A549 (cell line): ENCODE data around the gene PLA2G2A. TPM values are rescaled to one million over a fixed set of nuclear protein-coding genes. Genes with fewer than 3 reads are reported as not detected.

Experiments used
- ATAC-seq, 2 experiments: fragments of 200-7000 bp in 1 of 2; fragments of >200 bp in 1 of 2; cut with Nextera tagmentation in 1 of 2; cut with Tn5 transposase in 1 of 2; 3 replicates each; pipeline versions ENCODE4 v1.8.0 to v1.9.1; 2018 to 2020; ENCODE audit warnings: mild to moderate bottlenecking in 1 of 2, moderate library complexity in 1 of 2
- CTCF ChIA-PET: fragments of 300-600 bp; sonication (Branson Sonifier 250); formaldehyde crosslinking; extraction: SDS; loops from one replicate; lab custom pipeline; 2021; ENCODE audit warnings: antibody characterized with exemption, inconsistent platforms; lab: Yijun Ruan, JAX
- POLR2A ChIA-PET: fragments of 350-600 bp; formaldehyde crosslinking; extraction: SDS; loops from one replicate; lab custom pipeline; 2021; ENCODE audit warnings: antibody characterized with exemption, inconsistent platforms; lab: Yijun Ruan, JAX
- DNase-seq, 2 experiments: peaks; one replicate each; pipeline versions ENCODE4 v3.0.0 to v3.0.0-alpha.2; 2011 to 2016; ENCODE audit warnings: low read depth in 1 of 2, low spot score in 1 of 2
- FAIRE-seq: peaks from 2 replicates; lab custom pipeline; 2011; peaks lifted over from hg19 to GRCh38; lab: Jason Lieb, UNC
- H3K27ac ChIP-seq, 2 experiments: fragments of >200 bp; sonication (Bioruptor Twin); formaldehyde crosslinking; 3 replicates each; pipeline ENCODE4 v1.5.1; 2016 to 2017
- H3K4me1 ChIP-seq: fragments of >200 bp; sonication (Bioruptor Twin); formaldehyde crosslinking; 3 replicates; pipeline ENCODE4 v1.6.1; 2016
- H3K4me2 ChIP-seq: fragments of >200 bp; sonication (Bioruptor Twin); formaldehyde crosslinking; 3 replicates; pipeline ENCODE4 v1.6.1; 2016
- H3K4me3 ChIP-seq: fragments of >200 bp; sonication (Bioruptor Twin); formaldehyde crosslinking; 3 replicates; pipeline ENCODE4 v1.5.1; 2016
- H3K9me3 ChIP-seq: fragments of >200 bp; sonication (Bioruptor Twin); formaldehyde crosslinking; 3 replicates; pipeline ENCODE4 v1.6.1; 2016
- ATOH8 ChIP-seq: fragments of 250-450 bp; sonication (Bioruptor Pico); IDR thresholded peaks from 2 replicates; pipeline ENCODE4 v1.5.0; 2020; ENCODE audit warnings: low read depth, mild to moderate bottlenecking, moderate library complexity
- CHD4 ChIP-seq: fragments of 200-600 bp; sonication (generic); IDR thresholded peaks from 2 replicates; pipeline ENCODE4 v1.6.1; 2016; ENCODE audit warnings: antibody characterized with exemption, mild to moderate bottlenecking, borderline replicate concordance
- EHF ChIP-seq: fragments of 250-450 bp; sonication (Bioruptor Pico); IDR thresholded peaks from 2 replicates; pipeline ENCODE4 v1.5.0; 2020; ENCODE audit warnings: mild to moderate bottlenecking
- EHMT2 ChIP-seq: fragments of 200-600 bp; sonication (generic); IDR thresholded peaks from 2 replicates; pipeline ENCODE4 v1.6.1; 2016; ENCODE audit warnings: antibody characterized with exemption, low read depth, mild to moderate bottlenecking, moderate library complexity
- ELK1 ChIP-seq: fragments of 150-350 bp; IDR thresholded peaks from 2 replicates; pipeline ENCODE4 v1.6.1; 2014; ENCODE audit warnings: low read depth, mild to moderate bottlenecking, low read length
- FOSB ChIP-seq: fragments of 250-450 bp; sonication (Bioruptor Pico); IDR thresholded peaks from 2 replicates; pipeline ENCODE4 v1.5.0; 2020; ENCODE audit warnings: mild to moderate bottlenecking, moderate library complexity
- FOXS1 ChIP-seq: fragments of 250-450 bp; sonication (Bioruptor Pico); IDR thresholded peaks from 2 replicates; pipeline ENCODE4 v1.5.0; 2020; ENCODE audit warnings: mild to moderate bottlenecking, moderate library complexity
- HDAC2 ChIP-seq: fragments of 200-600 bp; sonication (generic); IDR thresholded peaks from 2 replicates; pipeline ENCODE4 v1.6.1; 2016
- HEYL ChIP-seq: fragments of 250-450 bp; sonication (Bioruptor Pico); IDR thresholded peaks from 2 replicates; pipeline ENCODE4 v1.8.0; 2021; ENCODE audit warnings: mild to moderate bottlenecking, moderate library complexity
- HMGXB4 ChIP-seq: fragments of 250-450 bp; sonication (Bioruptor Pico); IDR thresholded peaks from 2 replicates; pipeline ENCODE4 v1.5.0; 2021; ENCODE audit warnings: mild to moderate bottlenecking, moderate library complexity, borderline replicate concordance
- HOXA7 ChIP-seq: fragments of 250-450 bp; sonication (Bioruptor Pico); IDR thresholded peaks from 2 replicates; pipeline ENCODE4 v1.5.0; 2020; ENCODE audit warnings: mild to moderate bottlenecking, moderate library complexity
- JUN ChIP-seq, 2 experiments: fragments of >200 bp; sonication (Bioruptor Twin); formaldehyde crosslinking; IDR thresholded peaks; 2 replicates in 1 of 2; 3 replicates in 1 of 2; pipeline ENCODE4 v1.6.1; 2016 to 2017
- KDM5A ChIP-seq: fragments of 200-600 bp; sonication (generic); IDR thresholded peaks from 2 replicates; pipeline ENCODE4 v1.6.1; 2016; ENCODE audit warnings: antibody characterized with exemption, mild to moderate bottlenecking
- MYC ChIP-seq: IDR thresholded peaks from 2 replicates; pipeline ENCODE4 v1.6.1; 2012; ENCODE audit warnings: mild to moderate bottlenecking, inconsistent platforms, low read length, improper control_type of control experiment, borderline replicate concordance
- NPAS2 ChIP-seq: fragments of 250-450 bp; sonication (Bioruptor Pico); IDR thresholded peaks from 2 replicates; pipeline ENCODE4 v1.8.0; 2022; ENCODE audit warnings: mild to moderate bottlenecking, moderate library complexity, borderline replicate concordance
- POLR2A ChIP-seq: IDR thresholded peaks from 2 replicates; pipeline ENCODE4 v1.6.1; 2012; ENCODE audit warnings: mild to moderate bottlenecking, low read length
- POLR2AphosphoS2 ChIP-seq: conservative IDR thresholded peaks from 2 replicates; pipeline ENCODE4 v1.6.1; 2012; ENCODE audit warnings: low read length, improper control_type of control experiment, inconsistent platforms
- REST ChIP-seq: fragments of 200-600 bp; sonication (generic); IDR thresholded peaks from 2 replicates; pipeline ENCODE4 v1.6.1; 2016; ENCODE audit warnings: antibody characterized with exemption, mild to moderate bottlenecking, moderate library complexity
- SMC3 ChIP-seq: fragments of >200 bp; sonication (Bioruptor Twin); formaldehyde crosslinking; IDR thresholded peaks from 3 replicates; pipeline ENCODE4 v1.6.1; 2018; ENCODE audit warnings: inconsistent platforms
- TP53 ChIP-seq: fragments of 250-450 bp; sonication (Bioruptor Pico); IDR thresholded peaks from 2 replicates; pipeline ENCODE4 v1.5.0; 2021; ENCODE audit warnings: mild to moderate bottlenecking, moderate library complexity
- USF2 ChIP-seq: fragments of 450-650 bp; IDR thresholded peaks from 2 replicates; pipeline ENCODE4 v1.6.1; 2014; ENCODE audit warnings: antibody characterized with exemption
- ZSCAN20 ChIP-seq: fragments of 250-450 bp; sonication (Bioruptor Pico); IDR thresholded peaks from 2 replicates; pipeline ENCODE4 v1.8.0; 2022; ENCODE audit warnings: mild to moderate bottlenecking, moderate library complexity
- WGBS: methylation state at CpG from one replicate; pipeline ENCODE4 v1.1.6; 2017; ENCODE audit errors: missing lambda C conversion rate; 5-methylcytosine and 5-hydroxymethylcytosine counted together
- polyA plus RNA-seq, 4 experiments: library from polyadenylated mRNA; depleted of rRNA in 3 of 4; stranded (reverse); fragments of >200 nt; fragmentation: RNase III in 1 of 4; extraction: RNeasy Plus Mini Kit Qiagen cat#74134 plus additional on column Dnase treatment in 1 of 4; gene quantifications; 2 replicates in 3 of 4; 3 replicates in 1 of 4; pipeline ENCODE4 v1.2.3, GENCODE V29; 2011 to 2017

Gene PLA2G2A
- polyA plus RNA-seq, 2 of the 4 experiments (the other 2 are of a cell fraction): 0.13 TPM; not detected in 1

- Histone ChIP-seq H3K4me3 (no peak overlapping the region), H3K4me2 (no peak overlapping the region), H3K9me3 (no peaks in the 10 kb centered on the region; the same call in 1 of the 3 replicates), H3K4me1 (no peaks in the 10 kb centered on the region), H3K27ac (no peak overlapping the region)
- ChIA-PET POLR2A (no interaction called here), CTCF (no interaction called here)
- DNase-seq (no peak), FAIRE-seq (no peak), ATAC-seq (no peak)
- WGBS: 56% methylated on average over 1 of the region's 1 CpG
- no peak for TF ChIP-seq ELK1
- no peak for TF ChIP-seq NPAS2
- no peak for TF ChIP-seq SMC3
- TF ChIP-seq MYC: no peak
- no peak for TF ChIP-seq FOSB (CRISPR knock-in tag)
- no peak for TF ChIP-seq HOXA7
- no peak for TF ChIP-seq POLR2AphosphoS2
- TF ChIP-seq HDAC2: no peak
- TF ChIP-seq HEYL (CRISPR knock-in tag): no peak
- no peak for TF ChIP-seq FOXS1 (CRISPR knock-in tag)
- no peak for TF ChIP-seq POLR2A
- TF ChIP-seq EHMT2: no peak
- no peak for TF ChIP-seq USF2
- TF ChIP-seq CHD4: no peak
- TF ChIP-seq EHF (CRISPR knock-in tag): no peak
- no peak for TF ChIP-seq TP53 (CRISPR knock-in tag)
- no peak for TF ChIP-seq ZSCAN20 (CRISPR knock-in tag)
- no peak for TF ChIP-seq REST
Measured at GRCh38 chr1:19938472-19938871, 40.9 kb downstream of the PLA2G2A start.

GRCh38 chr1:19936061-19936750 lies 43.2 kb downstream of the PLA2G2A start:
- WGBS: 48% methylated on average over 3 of the region's 3 CpGs
- Histone ChIP-seq H3K4me3 (no peak overlapping the region), H3K4me1 (no peaks in the 10 kb centered on the region), H3K27ac (no peak overlapping the region), H3K4me2 (no peak overlapping the region), H3K9me3 (peaks cover 8% of the 10 kb centered on the region; the same call in 2 of the 3 replicates)
- TF ChIP-seq JUN (IDR thresholded peaks at IDR 0.05) (no peak), NPAS2 (no peak)
- DNase-seq: no peak
- ATAC-seq: no peak
- ChIA-PET POLR2A (no interaction called here), CTCF (no interaction called here)
- no peak for FAIRE-seq

GRCh38 chr1:19934336-19934735 lies 45.1 kb downstream of the PLA2G2A start:
- DNase-seq (no peak), ATAC-seq (no peak), FAIRE-seq (no peak)
- 17% methylated on average over 3 of the region's 7 CpGs for WGBS
- CTCF ChIA-PET: interaction anchor here (1.0 kb wide), 1 partner anchor 17 kb away, joined by 3 read pairs; no protein-coding TSS in a partner anchor
- H3K4me1 ChIP-seq: no peaks in the 10 kb centered on the region
- H3K4me2 ChIP-seq: no peak overlapping the region
- H3K9me3 ChIP-seq: peaks cover 11% of the 10 kb centered on the region; the same call in 2 of the 3 replicates
- no peak overlapping the region for H3K4me3 ChIP-seq
- POLR2A ChIA-PET: no interaction called here
- H3K27ac ChIP-seq: no peak overlapping the region
- no peak for TF ChIP-seq EHMT2
- no peak for TF ChIP-seq ATOH8 (CRISPR knock-in tag)
- no peak for TF ChIP-seq HMGXB4 (CRISPR knock-in tag)
- no peak for TF ChIP-seq KDM5A
- TF ChIP-seq REST: no peak
